Uterus (tissue), 4 donors: Measurements from ENCODE around the gene COL5A1. TPM values are rescaled to one million over a fixed set of nuclear protein-coding genes. Genes with fewer than 3 reads are reported as not detected.

ENCODE experiments used
- DNase-seq, 2 donors: peaks; one replicate each; pipeline ENCODE4 v3.0.0-alpha.2; 2019 to 2020
- H3K27ac ChIP-seq, 2 donors: fragments of 200-600 bp; sonication (generic); 1 replicate in 1 of 2; 2 replicates in 1 of 2; pipeline ENCODE4 v1.5.1; 2016 to 2018
- H3K27me3 ChIP-seq, 2 donors: fragments of 200-600 bp; sonication (generic); one replicate each; pipeline ENCODE4 v1.5.1; 2018 to 2019; ENCODE audit warnings: control low read depth in 1 of 2
- H3K36me3 ChIP-seq, 2 donors: fragments of 200-600 bp; sonication (generic); one replicate each; pipeline ENCODE4 v1.5.1; 2019; ENCODE audit warnings: control low read depth in 1 of 2
- H3K4me1 ChIP-seq, 2 donors: fragments of 200-600 bp; sonication (generic); one replicate each; pipeline ENCODE4 v1.5.1; 2018 to 2019; ENCODE audit warnings: control low read depth in 1 of 2
- H3K4me3 ChIP-seq, 2 donors: fragments of 200-600 bp; sonication (generic); 1 replicate in 1 of 2; 2 replicates in 1 of 2; pipeline ENCODE4 v1.5.1; 2018 to 2019; ENCODE audit warnings: mild to moderate bottlenecking in 1 of 2
- H3K9me3 ChIP-seq, 2 donors: fragments of 200-600 bp; sonication (generic); one replicate each; pipeline ENCODE4 v1.5.1; 2019; ENCODE audit warnings: control low read depth in 1 of 2
- POLR2A ChIP-seq, 2 donors: fragments of 450-650 bp; IDR thresholded peaks; one replicate each; pipeline ENCODE4 v1.6.1; 2016; ENCODE audit warnings: antibody characterized with exemption in 2 of 2, mild to moderate bottlenecking in 1 of 2, moderate library complexity in 1 of 2
- intact Hi-C: fragments of 100-400 bp; cut with DNase I; formaldehyde crosslinking; loops from one replicate; pipeline ENCODE4 v1.15.1; 2023; ENCODE audit warnings: low total_unique reads
- total RNA-seq, 4 donors: library from RNA; depleted of rRNA in 3 of 4; stranded (reverse); fragments of >200 nt in 3 of 4; gene quantifications; one replicate each; pipeline versions ENCODE4 v1.1.0 to v1.2.4, GENCODE V29; 2014 to 2023
- TF ChIP-seq, protein P1 (sequence below), 4 experiments: fragments of 200-600 bp in 2 of 4; fragments of 450-650 bp in 2 of 4; sonication (generic) in 2 of 4; IDR thresholded peaks; one replicate each; pipeline ENCODE4 v1.5.1; 2016 to 2019; ENCODE audit warnings: antibody characterized with exemption in 4 of 4, mild to moderate bottlenecking in 2 of 4, moderate library complexity in 1 of 4
- donor health status: DM: yes; HTN: yes; CAD: no.

COL5A1 gene
- total RNA-seq, 4 donors from 2014 or later: 21.2 to 604 (median 129) TPM

DNA sequence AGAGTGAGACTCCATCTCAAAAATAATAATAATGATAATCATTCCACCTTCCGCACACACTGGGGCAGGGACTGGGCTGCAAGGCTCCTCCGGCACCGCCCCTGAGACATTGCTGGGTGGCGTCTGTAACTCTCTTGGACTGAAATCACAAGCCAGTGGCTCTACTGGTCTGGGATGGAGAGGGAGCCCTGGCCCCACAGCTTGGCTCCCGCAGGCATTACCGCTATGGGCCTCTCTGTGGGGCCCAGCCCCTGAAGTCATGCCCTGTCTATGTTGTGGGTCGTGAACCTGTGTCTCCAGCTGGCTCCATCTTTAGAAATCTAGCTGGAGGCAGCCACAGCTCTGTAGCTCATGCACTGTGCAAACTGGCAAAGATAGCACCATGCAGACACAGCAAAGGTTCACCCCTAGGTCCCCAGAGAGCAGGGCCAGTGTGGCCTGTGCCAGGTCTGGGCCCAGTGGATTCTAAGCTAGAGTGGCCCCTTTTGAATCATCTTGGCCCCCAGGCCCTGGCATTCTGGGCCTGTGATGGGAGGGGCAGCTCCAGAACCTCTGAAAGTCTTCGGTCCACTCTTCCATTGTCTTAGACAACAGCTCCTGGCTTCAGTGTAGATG is 36.1 kb upstream of the COL5A1 start:
- no peaks in the 10 kb centered on the region for H3K9me3 ChIP-seq
- no peaks in the 10 kb centered on the region for H3K27me3 ChIP-seq
- DNase-seq: peak in 1 of 2 donors; percentile 14
- no peaks in the 10 kb centered on the region for H3K36me3 ChIP-seq
- no peak overlapping the region for H3K4me3 ChIP-seq
- no peak overlapping the region for H3K27ac ChIP-seq
- no peaks in the 10 kb centered on the region for H3K4me1 ChIP-seq
- intact Hi-C loops: no loop called here
- TF ChIP-seq, protein P1, sequence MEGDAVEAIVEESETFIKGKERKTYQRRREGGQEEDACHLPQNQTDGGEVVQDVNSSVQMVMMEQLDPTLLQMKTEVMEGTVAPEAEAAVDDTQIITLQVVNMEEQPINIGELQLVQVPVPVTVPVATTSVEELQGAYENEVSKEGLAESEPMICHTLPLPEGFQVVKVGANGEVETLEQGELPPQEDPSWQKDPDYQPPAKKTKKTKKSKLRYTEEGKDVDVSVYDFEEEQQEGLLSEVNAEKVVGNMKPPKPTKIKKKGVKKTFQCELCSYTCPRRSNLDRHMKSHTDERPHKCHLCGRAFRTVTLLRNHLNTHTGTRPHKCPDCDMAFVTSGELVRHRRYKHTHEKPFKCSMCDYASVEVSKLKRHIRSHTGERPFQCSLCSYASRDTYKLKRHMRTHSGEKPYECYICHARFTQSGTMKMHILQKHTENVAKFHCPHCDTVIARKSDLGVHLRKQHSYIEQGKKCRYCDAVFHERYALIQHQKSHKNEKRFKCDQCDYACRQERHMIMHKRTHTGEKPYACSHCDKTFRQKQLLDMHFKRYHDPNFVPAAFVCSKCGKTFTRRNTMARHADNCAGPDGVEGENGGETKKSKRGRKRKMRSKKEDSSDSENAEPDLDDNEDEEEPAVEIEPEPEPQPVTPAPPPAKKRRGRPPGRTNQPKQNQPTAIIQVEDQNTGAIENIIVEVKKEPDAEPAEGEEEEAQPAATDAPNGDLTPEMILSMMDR (IDR thresholded peaks at IDR 0.05): no peak
- TF ChIP-seq POLR2A (IDR thresholded peaks at IDR 0.05): no peak

DNA sequence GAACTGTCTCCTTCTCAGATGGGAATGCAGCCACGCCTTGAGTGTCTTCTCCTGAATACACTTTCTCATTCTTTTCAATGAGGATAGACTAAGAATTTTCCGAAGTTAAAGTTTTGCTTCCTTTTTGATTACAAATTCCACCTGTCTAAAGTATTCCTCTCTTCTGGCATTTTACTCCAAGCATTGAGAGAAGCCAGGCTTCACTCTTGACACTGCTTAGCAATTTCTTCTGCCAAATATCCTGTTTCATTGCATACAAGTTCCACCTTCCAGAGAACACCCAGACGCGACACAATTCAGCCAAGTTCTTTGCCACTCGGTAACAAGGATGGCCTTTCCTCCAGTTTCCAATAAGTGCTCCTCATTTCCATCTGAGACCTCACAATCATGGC is 35.6 kb upstream of the COL5A1 start:
- Histone ChIP-seq H3K4me1 (no peaks in the 10 kb centered on the region), H3K4me3 (no peak overlapping the region), H3K9me3 (no peaks in the 10 kb centered on the region), H3K27ac (no peak overlapping the region), H3K27me3 (no peaks in the 10 kb centered on the region), H3K36me3 (no peaks in the 10 kb centered on the region)
- no peak for TF ChIP-seq POLR2A (IDR thresholded peaks at IDR 0.05)
- TF ChIP-seq, protein P1 (IDR thresholded peaks at IDR 0.05): no peak
- DNase-seq: no peak
- intact Hi-C loops: no loop called here

DNA sequence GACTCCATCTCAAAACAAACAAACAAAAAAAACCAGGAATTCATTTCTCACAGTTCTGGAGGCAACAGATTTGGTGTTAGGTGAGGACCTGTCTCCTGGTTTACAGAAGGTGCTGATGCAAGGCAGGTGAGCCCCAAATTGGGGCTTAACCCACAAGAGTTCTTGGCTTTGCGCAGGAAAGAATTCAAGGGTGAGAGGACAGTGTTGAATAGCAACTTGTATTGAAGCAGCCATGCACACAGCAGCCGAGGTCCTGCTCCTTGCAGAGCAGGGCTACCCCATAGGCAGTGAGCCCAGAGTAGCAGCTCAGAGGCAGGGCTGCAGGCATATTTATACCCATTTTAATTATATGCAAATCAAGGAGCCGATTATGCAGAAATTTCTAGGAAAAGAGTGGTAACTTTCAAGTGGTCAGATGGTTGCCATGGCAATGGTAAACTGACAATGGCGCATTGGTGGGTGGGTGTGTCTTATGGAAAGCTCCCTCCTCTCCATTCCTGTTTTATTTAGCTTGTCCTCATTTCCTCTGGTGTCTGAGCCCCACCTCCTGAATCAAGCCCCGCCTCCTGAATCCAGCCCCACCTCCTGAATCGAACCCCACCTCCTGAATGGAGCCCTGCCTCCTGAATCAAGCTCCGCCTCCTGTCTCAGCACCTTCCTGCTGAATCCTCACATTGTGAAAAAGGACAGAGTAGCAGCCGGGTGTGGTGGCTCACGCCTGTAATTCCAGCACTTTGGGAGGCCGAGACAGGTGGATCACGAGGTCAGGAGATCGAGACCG is 34.5 kb upstream of the COL5A1 start:
- Histone ChIP-seq H3K27me3 (no peaks in the 10 kb centered on the region), H3K27ac (no peak overlapping the region), H3K36me3 (no peaks in the 10 kb centered on the region), H3K4me3 (no peak overlapping the region), H3K9me3 (peaks cover 0 to 4% of the 10 kb centered on the region in 2 donors), H3K4me1 (no peaks in the 10 kb centered on the region)
- TF ChIP-seq, protein P1 (IDR thresholded peaks at IDR 0.05): no peak
- no peak for TF ChIP-seq POLR2A (IDR thresholded peaks at IDR 0.05)
- peak; percentile 6 to 18 for DNase-seq
- intact Hi-C loops: no loop called here

DNA sequence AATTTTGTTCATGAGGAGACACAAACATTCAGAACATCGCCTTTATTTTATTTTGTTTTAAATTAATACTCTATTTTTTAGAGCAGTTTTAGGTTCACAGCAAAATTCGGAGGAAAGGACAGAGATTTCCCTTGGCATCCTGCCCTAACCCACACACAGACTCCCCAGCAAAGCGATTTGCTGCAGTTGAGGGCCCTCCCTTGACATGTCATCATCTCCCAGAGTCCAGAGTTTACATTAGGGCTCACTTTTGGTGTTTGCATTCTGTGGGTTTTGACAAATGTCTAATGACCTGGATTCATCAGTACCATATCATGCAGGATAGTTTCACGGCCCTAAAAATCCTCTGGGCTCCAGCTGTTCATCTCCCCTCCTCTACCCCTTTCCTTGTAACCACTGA is 33.6 kb upstream of the COL5A1 start:
- H3K36me3 ChIP-seq: no peaks in the 10 kb centered on the region
- TF ChIP-seq POLR2A (IDR thresholded peaks at IDR 0.05): no peak
- TF ChIP-seq, protein P1 (IDR thresholded peaks at IDR 0.05): no peak
- no peaks in the 10 kb centered on the region for H3K4me1 ChIP-seq
- no peak overlapping the region for H3K4me3 ChIP-seq
- intact Hi-C loops: no loop called here
- H3K27me3 ChIP-seq: no peaks in the 10 kb centered on the region
- peaks cover 0 to 4% of the 10 kb centered on the region in 2 donors for H3K9me3 ChIP-seq
- DNase-seq: no peak
- H3K27ac ChIP-seq: no peak overlapping the region

DNA sequence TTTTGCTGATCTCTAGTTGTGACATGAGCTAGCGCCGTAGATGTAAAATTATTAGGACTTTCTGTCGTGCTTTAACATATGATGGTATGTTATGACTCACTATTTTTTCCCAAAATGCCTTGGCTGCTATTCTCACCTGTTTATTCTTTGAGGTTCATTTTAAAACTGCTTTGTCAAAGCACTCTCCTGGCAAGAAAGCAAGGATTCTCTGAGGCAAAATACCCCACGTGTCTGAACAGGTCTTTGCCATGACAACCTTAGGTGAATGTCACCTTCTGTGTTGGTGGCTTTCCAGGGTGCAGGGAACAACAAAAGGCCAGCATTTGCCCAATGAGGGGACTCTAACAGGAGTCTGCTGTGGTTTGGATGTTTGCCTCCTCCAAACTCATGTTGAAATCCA is 30.6 kb upstream of the COL5A1 start:
- intact Hi-C loops: no loop called here
- DNase-seq: no peak

More for the DNA sequence above, 30.6 kb upstream of the COL5A1 start:
- no peaks in the 10 kb centered on the region for H3K27me3 ChIP-seq
- TF ChIP-seq, protein P1 (IDR thresholded peaks at IDR 0.05): no peak
- no peaks in the 10 kb centered on the region for H3K36me3 ChIP-seq
- peaks cover 0 to 4% of the 10 kb centered on the region in 2 donors for H3K9me3 ChIP-seq
- H3K4me1 ChIP-seq: no peaks in the 10 kb centered on the region
- H3K27ac ChIP-seq: no peak overlapping the region
- H3K4me3 ChIP-seq: no peak overlapping the region
